Activated naive CD4-positive, alpha-beta T cell treated with anti-CD3 and anti-CD28 coated beads for 36 hours (primary cell): Measurements from ENCODE around the gene PLPP7. TPM values are rescaled to one million over a fixed set of nuclear protein-coding genes. Genes with fewer than 3 reads are reported as not detected.
"Not testable (repeated sequence)": the region's sequence is repeated elsewhere in the genome, so short reads cannot be mapped to it uniquely, and the experiment has no call there.

Source experiments
- CTCF ChIA-PET: fragments of 350-600 bp; sonication (Branson Sonifier 250); formaldehyde crosslinking; loops from one replicate; lab custom pipeline; 2021; ENCODE audit warnings: antibody characterized with exemption; lab: Charles Lee
- DNase-seq: peaks from one replicate; pipeline ENCODE4 v3.0.0-alpha.2; 2020
- H3K27ac Mint-ChIP-seq: one replicate; pipeline ENCODE4 v1.8.0; 2021; ENCODE audit warnings: mild to moderate bottlenecking, mixed read lengths
- H3K27me3 Mint-ChIP-seq: one replicate; pipeline ENCODE4 v1.8.0; 2021; ENCODE audit warnings: low read depth, mixed read lengths
- H3K36me3 Mint-ChIP-seq: one replicate; pipeline ENCODE4 v1.8.0; 2021; ENCODE audit warnings: low read depth, mixed read lengths
- H3K4me1 Mint-ChIP-seq: one replicate; pipeline ENCODE4 v1.8.0; 2021; ENCODE audit warnings: low read depth, mixed read lengths
- H3K4me3 Mint-ChIP-seq: one replicate; pipeline ENCODE4 v1.8.0; 2021; ENCODE audit warnings: mild to moderate bottlenecking, moderate library complexity, mixed read lengths
- H3K9me3 Mint-ChIP-seq: one replicate; pipeline ENCODE4 v1.8.0; 2021; ENCODE audit warnings: mixed read lengths
- intact Hi-C: fragments of 100-400 bp; cut with micrococcal nuclease; formaldehyde crosslinking; loops from one replicate; pipeline ENCODE4 v1.15.1; 2023
- total RNA-seq, 2 experiments: library from RNA; stranded (reverse); gene quantifications; one replicate each; pipeline ENCODE4 v1.2.3, GENCODE V29; 2021

The PLPP7 gene
- total RNA-seq, 2 experiments from 2014 or later, result 0.25 to 0.26 TPM

GRCh38 chr9:131349522-131349880 lies 60.0 kb downstream of the PLPP7 start:
- Mint-ChIP-seq H3K4me1 (peaks cover 7% of the 10 kb centered on the region), H3K9me3 (no peaks in the 10 kb centered on the region), H3K4me3 (no peak overlapping the region), H3K36me3 (no peaks in the 10 kb centered on the region), H3K27me3 (no peaks in the 10 kb centered on the region), H3K27ac (no peak overlapping the region)
- intact Hi-C loops, result no loop called here
- DNase-seq, result no peak
- CTCF ChIA-PET, result interaction anchor here (0.6 to 2.6 kb wide), 33 partner anchors 9 to 413 kb away, joined by 3 to 14 read pairs (median 4); partner anchors contain the start of gene POMT1

GRCh38 chr9:131349881-131350563 lies 60.5 kb downstream of the PLPP7 start:
- peak overlapping the region; percentile 11 for H3K4me3 Mint-ChIP-seq
- CTCF ChIA-PET, result interaction anchor here (0.6 to 2.6 kb wide), 40 partner anchors 8 to 412 kb away, joined by 3 to 14 read pairs (median 4); partner anchors contain the start of gene POMT1
- H3K36me3 Mint-ChIP-seq, result no peaks in the 10 kb centered on the region
- no peaks in the 10 kb centered on the region for H3K9me3 Mint-ChIP-seq
- H3K4me1 Mint-ChIP-seq, result peaks cover 7% of the 10 kb centered on the region
- intact Hi-C loops, result loop anchor here (1.0 to 10.0 kb wide), 6 partner anchors 61 to 397 kb away; partner anchors contain the start of gene POMT1
- peak; percentile 95 for DNase-seq
- H3K27ac Mint-ChIP-seq, result peak overlapping the region; percentile 11
- no peaks in the 10 kb centered on the region for H3K27me3 Mint-ChIP-seq

GRCh38 chr9:131356479-131356878 lies 67.0 kb downstream of the PLPP7 start:
- H3K9me3 Mint-ChIP-seq, H3K27me3 Mint-ChIP-seq, CTCF ChIA-PET, DNase-seq, H3K27ac Mint-ChIP-seq, H3K36me3 Mint-ChIP-seq, H3K4me3 Mint-ChIP-seq: not testable (repeated sequence)
- H3K4me1 Mint-ChIP-seq, result peaks cover 21% of the 10 kb centered on the region
- intact Hi-C loops, result loop anchor here (10.0 kb wide), 1 partner anchor 238 kb away; no protein-coding TSS in a partner anchor

- no peaks in the 10 kb centered on the region for H3K9me3 Mint-ChIP-seq
- H3K4me3 Mint-ChIP-seq, result no peak overlapping the region
- peak overlapping the region; percentile 8 for H3K27ac Mint-ChIP-seq
- no peaks in the 10 kb centered on the region for H3K36me3 Mint-ChIP-seq
- intact Hi-C loops, result loop anchor here (10.0 kb wide), 1 partner anchor 236 kb away; no protein-coding TSS in a partner anchor
- DNase-seq, result no peak
- no peaks in the 10 kb centered on the region for H3K27me3 Mint-ChIP-seq
- CTCF ChIA-PET, result interaction anchor here (0.6 to 1.1 kb wide), 5 partner anchors 9 to 178 kb away, joined by 3 to 4 read pairs (median 3); no protein-coding TSS in a partner anchor
- H3K4me1 Mint-ChIP-seq, result peaks cover 24% of the 10 kb centered on the region
These were observed 69.0 kb downstream of the PLPP7 start for GRCh38 chr9:131358556-131358955.

Other genes with a start within 250 kb of the PLPP7 start
- gene AIF1L, start 193.2 kb upstream of the PLPP7 start, total RNA-seq, result 1 to 10 TPM; 1.4 to 1.8 TPM
- gene NUP214, start 164.1 kb upstream of the PLPP7 start, total RNA-seq, result 10 to 100 TPM; 40.2 to 41.1 TPM
- 10 to 100 TPM; 24.1 to 24.7 TPM for gene FAM78A, start 13.2 kb upstream of the PLPP7 start, total RNA-seq
- 100 to 1,000 TPM; 157 to 171 TPM for gene PRRC2B, start 104.4 kb downstream of the PLPP7 start, total RNA-seq
- 10 to 100 TPM; 28.7 to 33.8 TPM for gene POMT1, start 213.2 kb downstream of the PLPP7 start, total RNA-seq
- 10 to 100 TPM; 18.7 to 21.7 TPM for gene UCK1, start 241.5 kb downstream of the PLPP7 start, total RNA-seq